GM06990 (cell line): Measurements from ENCODE around the gene GRM7.

Source experiments
- DNase-seq: peaks from one replicate; pipeline ENCODE4 v3.0.0-alpha.2; 2011; ENCODE audit not compliant: insufficient read length; ENCODE audit errors: extremely low read depth
- H3K27me3 ChIP-seq: replicated peaks from 2 replicates; pipeline ENCODE4 v1.6.0; 2011; ENCODE audit warnings: low read length; ENCODE audit not compliant: control insufficient read depth, insufficient read depth
- H3K36me3 ChIP-seq: 2 replicates; pipeline ENCODE4 v1.5.1; 2011; ENCODE audit warnings: low read length; ENCODE audit not compliant: control insufficient read depth, insufficient read depth
- H3K4me3 ChIP-seq: replicated peaks from 2 replicates; pipeline ENCODE4 v1.5.1; 2011; ENCODE audit warnings: low read depth, mild to moderate bottlenecking, control low read depth, low read length
- TF ChIP-seq, protein P1 (sequence below): IDR thresholded peaks from 2 replicates; pipeline ENCODE4 v1.5.1; 2011; ENCODE audit warnings: low read length, control low read depth, mild to moderate bottlenecking, inconsistent platforms; ENCODE audit not compliant: insufficient read depth, poor library complexity, severe bottlenecking

The GRM7 gene

DNA sequence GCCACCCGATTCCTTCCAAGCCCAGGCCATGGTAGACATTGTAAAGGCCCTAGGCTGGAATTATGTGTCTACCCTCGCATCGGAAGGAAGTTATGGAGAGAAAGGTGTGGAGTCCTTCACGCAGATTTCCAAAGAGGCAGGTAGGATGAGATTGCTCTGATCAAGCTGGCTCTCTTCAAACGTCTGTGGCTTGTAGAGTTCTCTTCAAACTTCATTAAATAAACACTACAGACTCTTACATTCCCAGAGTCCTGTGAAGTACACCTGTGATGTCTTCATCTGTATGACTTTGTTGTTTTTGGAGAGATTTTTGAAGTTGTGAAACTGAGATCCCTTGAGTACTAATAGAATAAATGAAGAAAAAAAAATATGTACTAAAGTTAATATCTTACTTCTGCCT lies 285.6 kb downstream of the GRM7 start:
- Histone ChIP-seq H3K4me3 (no peak overlapping the region), H3K27me3 (no peaks in the 10 kb centered on the region), H3K36me3 (no peaks in the 10 kb centered on the region)
- no peak for DNase-seq
- TF ChIP-seq, protein P1, sequence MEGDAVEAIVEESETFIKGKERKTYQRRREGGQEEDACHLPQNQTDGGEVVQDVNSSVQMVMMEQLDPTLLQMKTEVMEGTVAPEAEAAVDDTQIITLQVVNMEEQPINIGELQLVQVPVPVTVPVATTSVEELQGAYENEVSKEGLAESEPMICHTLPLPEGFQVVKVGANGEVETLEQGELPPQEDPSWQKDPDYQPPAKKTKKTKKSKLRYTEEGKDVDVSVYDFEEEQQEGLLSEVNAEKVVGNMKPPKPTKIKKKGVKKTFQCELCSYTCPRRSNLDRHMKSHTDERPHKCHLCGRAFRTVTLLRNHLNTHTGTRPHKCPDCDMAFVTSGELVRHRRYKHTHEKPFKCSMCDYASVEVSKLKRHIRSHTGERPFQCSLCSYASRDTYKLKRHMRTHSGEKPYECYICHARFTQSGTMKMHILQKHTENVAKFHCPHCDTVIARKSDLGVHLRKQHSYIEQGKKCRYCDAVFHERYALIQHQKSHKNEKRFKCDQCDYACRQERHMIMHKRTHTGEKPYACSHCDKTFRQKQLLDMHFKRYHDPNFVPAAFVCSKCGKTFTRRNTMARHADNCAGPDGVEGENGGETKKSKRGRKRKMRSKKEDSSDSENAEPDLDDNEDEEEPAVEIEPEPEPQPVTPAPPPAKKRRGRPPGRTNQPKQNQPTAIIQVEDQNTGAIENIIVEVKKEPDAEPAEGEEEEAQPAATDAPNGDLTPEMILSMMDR = no peak

DNA sequence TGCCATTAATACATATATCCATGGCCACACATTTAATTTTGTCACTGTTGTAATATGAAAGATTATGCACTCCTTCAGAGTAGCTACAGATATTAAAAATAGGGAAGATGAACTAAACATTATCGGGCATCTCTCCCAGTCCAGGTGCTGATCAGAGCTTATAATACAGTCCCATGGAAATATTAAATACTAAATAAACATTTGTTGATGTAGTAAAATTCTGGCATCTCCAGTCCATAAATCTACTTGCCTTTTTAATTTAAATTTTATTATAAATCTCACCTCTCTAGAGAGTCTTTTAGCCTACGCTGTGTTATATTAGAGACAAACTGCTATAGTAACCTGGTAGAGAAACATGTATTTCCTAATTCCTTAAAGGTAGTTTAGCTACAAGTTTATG lies 297.6 kb downstream of the GRM7 start:
- no peak for DNase-seq
- Histone ChIP-seq H3K27me3 (no peaks in the 10 kb centered on the region), H3K36me3 (no peaks in the 10 kb centered on the region), H3K4me3 (no peak overlapping the region)
- TF ChIP-seq, protein P1 = no peak

DNA sequence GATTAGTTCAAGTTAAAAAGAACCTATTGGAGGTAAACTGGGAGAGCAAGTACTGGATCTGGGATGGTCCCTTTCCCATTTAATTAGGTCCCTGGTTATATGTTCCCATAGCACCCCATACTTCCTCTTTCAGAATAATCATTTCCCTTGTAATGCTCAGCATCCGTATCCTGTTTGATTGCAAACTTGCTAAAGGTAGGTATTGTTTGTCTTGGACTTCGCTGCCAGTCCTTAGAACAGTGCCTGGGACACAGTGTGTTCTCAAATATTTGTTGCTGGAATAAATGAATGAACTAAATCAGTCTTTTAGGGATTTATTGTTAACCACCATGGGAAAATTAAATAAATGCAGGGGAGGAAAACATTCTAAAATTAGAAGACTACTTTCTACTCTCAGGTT lies 299.8 kb downstream of the GRM7 start:
- DNase-seq = no peak
- TF ChIP-seq, protein P1 = no peak

DNA sequence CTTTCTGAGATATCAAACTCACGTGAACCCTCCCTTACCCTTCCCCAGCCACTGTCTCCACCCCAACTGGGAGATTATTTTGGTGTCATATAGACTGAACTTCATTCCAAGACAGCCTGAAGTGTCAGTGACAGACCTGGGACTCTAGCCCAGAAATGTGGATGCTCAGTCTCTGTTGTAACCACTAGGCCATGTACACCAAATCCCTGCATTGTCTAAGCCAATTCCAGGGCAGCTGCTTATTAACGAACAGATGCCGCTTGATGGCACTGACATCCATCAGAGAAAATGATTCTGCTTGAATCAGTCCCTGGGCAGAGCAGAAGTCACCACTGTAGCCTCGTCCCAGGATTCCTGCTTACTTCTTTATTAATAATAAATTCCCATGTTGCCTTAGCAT lies 305.5 kb downstream of the GRM7 start:
- Histone ChIP-seq H3K27me3 (no peaks in the 10 kb centered on the region), H3K4me3 (no peak overlapping the region), H3K36me3 (no peaks in the 10 kb centered on the region)
- no peak for DNase-seq
- TF ChIP-seq, protein P1 = no peak

More for the DNA sequence above, 299.8 kb downstream of the GRM7 start:
- Histone ChIP-seq H3K4me3 (no peak overlapping the region), H3K36me3 (no peaks in the 10 kb centered on the region), H3K27me3 (no peaks in the 10 kb centered on the region)

DNA sequence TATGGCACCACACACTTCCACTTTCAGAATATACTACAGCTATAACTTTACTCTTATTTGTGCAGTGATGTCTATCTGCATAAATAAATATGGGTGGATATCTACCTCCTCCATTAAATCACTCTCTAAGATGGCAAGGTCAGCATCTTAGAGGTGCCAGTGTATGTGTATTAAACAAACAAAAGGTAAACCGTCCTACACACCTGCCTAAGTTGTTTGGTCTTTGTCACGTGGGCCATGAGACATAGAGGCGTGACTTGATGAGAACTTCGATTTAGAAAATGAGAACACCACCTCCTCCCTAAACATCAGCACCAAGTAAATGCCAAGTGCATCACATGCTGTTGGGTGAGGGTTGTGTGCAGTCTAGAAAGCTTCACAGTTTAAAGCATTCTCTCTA lies 310.6 kb downstream of the GRM7 start:
- TF ChIP-seq, protein P1 = no peak
- H3K4me3 ChIP-seq = no peak overlapping the region
- DNase-seq = no peak
- H3K27me3 ChIP-seq = no peaks in the 10 kb centered on the region
- H3K36me3 ChIP-seq = no peaks in the 10 kb centered on the region

DNA sequence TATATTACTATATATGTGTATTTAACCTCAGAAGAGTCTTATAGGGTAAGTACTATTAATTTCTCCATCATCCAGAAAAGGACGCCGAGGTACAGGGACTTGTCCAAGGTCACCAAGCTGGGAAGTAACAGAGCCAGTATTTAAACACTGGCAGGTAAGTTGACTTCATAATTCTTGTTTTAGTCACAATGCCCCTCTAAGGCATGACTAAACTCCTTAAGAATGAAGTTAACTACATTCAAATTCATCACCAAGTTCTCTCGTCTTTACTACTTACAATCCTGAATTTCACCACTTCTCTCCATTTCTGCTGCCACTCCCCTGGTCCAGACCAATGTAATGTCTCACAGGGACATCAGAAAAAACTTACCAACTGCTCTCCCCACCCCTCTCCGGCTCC lies 312.1 kb downstream of the GRM7 start:
- no peak for DNase-seq
- TF ChIP-seq, protein P1 = no peak
- Histone ChIP-seq H3K4me3 (no peak overlapping the region), H3K36me3 (no peaks in the 10 kb centered on the region), H3K27me3 (no peaks in the 10 kb centered on the region)
